AG09309 (cell line): ENCODE data around the gene MAD1L1.

Source experiments
- DNase-seq: peaks from one replicate; pipeline ENCODE4 v3.0.0-alpha.2; 2010; ENCODE audit warnings: low read depth
- H3K4me3 ChIP-seq: 2 replicates; pipeline ENCODE4 v1.5.1; 2011; ENCODE audit warnings: mild to moderate bottlenecking, low read depth, low read length, moderate library complexity; ENCODE audit not compliant: control insufficient read depth
- CTCF ChIP-seq: IDR thresholded peaks from 2 replicates; pipeline ENCODE4 v1.5.1; 2011; ENCODE audit warnings: mild to moderate bottlenecking, low read depth, low read length, inconsistent platforms; ENCODE audit not compliant: insufficient read depth, control insufficient read depth; ENCODE audit errors: missing control alignments

The MAD1L1 gene

DNA sequence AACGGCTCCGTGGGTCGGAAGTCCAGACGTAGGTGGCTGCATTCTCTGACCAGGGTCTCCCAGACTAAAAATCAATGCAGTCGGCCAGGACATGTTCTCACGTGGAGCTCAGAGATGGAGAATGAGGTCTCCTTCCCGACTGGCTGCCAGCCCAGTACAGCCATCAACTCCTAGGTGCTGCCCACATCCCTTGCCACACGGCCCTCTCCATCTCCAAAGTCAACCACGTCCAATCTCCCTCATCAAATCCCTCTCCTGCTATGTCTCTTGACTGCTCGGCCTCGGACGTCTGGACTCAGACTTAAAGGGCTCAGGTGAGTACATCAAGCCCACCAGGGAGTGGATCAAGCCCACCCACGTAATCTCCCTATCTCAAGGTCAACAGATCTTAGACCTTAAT, 6.9 kb downstream of the MAD1L1 start:
- no peak for TF ChIP-seq CTCF
- no peak for DNase-seq
- H3K4me3 ChIP-seq, result no peak overlapping the region

DNA sequence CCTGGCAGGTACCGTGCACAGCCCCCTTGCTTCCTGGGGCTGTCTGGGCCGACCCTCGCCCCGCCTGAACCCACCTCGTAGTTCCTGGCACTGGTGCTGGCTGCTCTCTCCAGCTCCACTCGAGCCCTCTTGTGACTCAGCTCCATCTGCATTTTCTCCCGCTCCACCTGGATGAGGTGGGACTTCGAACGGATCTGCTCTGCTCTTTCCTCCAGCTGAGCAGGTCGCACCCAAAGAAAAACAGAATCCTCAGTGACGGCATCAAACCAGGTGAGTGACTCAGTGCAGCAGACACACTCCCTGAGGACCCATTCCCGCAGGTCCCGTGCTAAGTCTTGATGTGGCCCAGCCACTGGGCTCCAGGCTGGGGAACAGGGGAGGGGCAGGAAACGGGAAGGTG, 7.4 kb downstream of the MAD1L1 start:
- no peak overlapping the region for H3K4me3 ChIP-seq
- TF ChIP-seq CTCF, result no peak
- no peak for DNase-seq

GRCh38 chr7:2224934-2225333, 7.8 kb downstream of the MAD1L1 start:
- DNase-seq, result no peak
- no peak overlapping the region for H3K4me3 ChIP-seq
- TF ChIP-seq CTCF, result no peak

DNA sequence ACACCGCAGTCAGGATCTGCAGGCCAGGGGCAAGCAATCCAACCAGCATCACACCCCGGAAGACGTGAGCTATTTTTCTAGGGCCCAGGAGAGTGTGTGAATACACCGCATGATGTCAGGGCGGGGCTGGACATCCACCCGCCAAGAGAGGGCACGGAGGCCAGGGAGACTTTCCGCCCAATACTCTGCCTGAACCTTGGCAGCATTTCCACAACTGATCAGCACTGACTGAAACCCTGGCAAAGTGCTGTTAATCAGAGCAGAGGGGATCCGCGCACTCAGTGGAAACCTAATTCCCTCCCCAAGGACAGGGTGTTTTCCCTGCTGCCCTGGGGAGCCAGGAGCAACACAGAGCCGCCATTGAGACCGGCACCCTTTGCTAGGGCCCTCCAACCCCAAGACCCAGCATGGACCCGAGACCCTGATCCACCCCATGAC, 8.2 kb downstream of the MAD1L1 start:
- DNase-seq, result no peak
- H3K4me3 ChIP-seq, result no peak overlapping the region
- no peak for TF ChIP-seq CTCF

GRCh38 chr7:2223321-2223720, 9.4 kb downstream of the MAD1L1 start:
- no peak for DNase-seq
- no peak for TF ChIP-seq CTCF
- H3K4me3 ChIP-seq, result no peak overlapping the region

GRCh38 chr7:2222516-2222915, 10.2 kb downstream of the MAD1L1 start:
- DNase-seq, result no peak
- no peak for TF ChIP-seq CTCF
- H3K4me3 ChIP-seq, result no peak overlapping the region

DNA sequence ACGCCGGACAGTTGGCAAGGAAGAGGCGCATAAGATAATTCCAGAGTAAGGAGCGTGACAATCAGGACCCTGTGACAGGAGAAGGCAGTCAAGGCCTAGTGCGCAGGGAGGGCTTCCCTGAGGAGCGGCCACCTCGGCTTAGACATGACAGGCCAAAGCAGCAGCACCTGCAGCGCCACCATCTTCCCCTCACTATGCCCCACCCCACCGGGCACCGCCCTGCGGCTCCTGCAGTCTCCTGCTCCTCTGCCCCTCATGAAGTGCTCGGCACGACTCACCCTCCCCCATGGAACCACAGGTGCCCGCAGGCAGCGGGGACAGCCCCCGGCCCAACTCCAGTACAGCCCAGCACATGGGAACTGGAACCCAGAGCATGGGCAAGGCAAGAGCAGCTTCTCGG, 11.8 kb downstream of the MAD1L1 start:
- TF ChIP-seq CTCF, result no peak
- no peak overlapping the region for H3K4me3 ChIP-seq
- DNase-seq, result no peak
